ENCODE measurements around the gene BCAR3.

BCAR3 gene

GRCh38 chr1:93611668-93612067 is 70.0 kb downstream of the BCAR3 start:
- in situ Hi-C loops (cut with MboI; ENCODE audit: low pct_unique_long_range_greater_than_20kb, low sequenced_read_pairs, unreplicated experiment), result no loop called here
- TF ChIP-seq CTCF (IDR thresholded peaks at IDR 0.05; ENCODE audit: extremely low read depth, insufficient read depth, missing control alignments), result no peak

GRCh38 chr1:93609536-93609935 is 72.1 kb downstream of the BCAR3 start:
- in situ Hi-C loops (cut with MboI; ENCODE audit: low pct_unique_long_range_greater_than_20kb, low sequenced_read_pairs, unreplicated experiment), result no loop called here
- TF ChIP-seq CTCF (IDR thresholded peaks at IDR 0.05; ENCODE audit: extremely low read depth, insufficient read depth, missing control alignments), result no peak
- DNase-seq (ENCODE audit: low spot score), result no peak

More at GRCh38 chr1:93611668-93612067, 70.0 kb downstream of the BCAR3 start:
- no peak for DNase-seq (ENCODE audit: low spot score)

GRCh38 chr1:93608187-93609109 is 73.2 kb downstream of the BCAR3 start:
- in situ Hi-C loops (cut with MboI; ENCODE audit: low pct_unique_long_range_greater_than_20kb, low sequenced_read_pairs, unreplicated experiment), result no loop called here
- DNase-seq (ENCODE audit: low spot score), result no peak
- no peak for TF ChIP-seq CTCF (IDR thresholded peaks at IDR 0.05; ENCODE audit: extremely low read depth, insufficient read depth, missing control alignments)

GRCh38 chr1:93607814-93608186 is 73.8 kb downstream of the BCAR3 start:
- DNase-seq (ENCODE audit: low spot score), result peak; percentile 79
- in situ Hi-C loops (cut with MboI; ENCODE audit: low pct_unique_long_range_greater_than_20kb, low sequenced_read_pairs, unreplicated experiment), result no loop called here
- no peak for TF ChIP-seq CTCF (IDR thresholded peaks at IDR 0.05; ENCODE audit: extremely low read depth, insufficient read depth, missing control alignments)

- TF ChIP-seq CTCF (IDR thresholded peaks at IDR 0.05; ENCODE audit: extremely low read depth, insufficient read depth, missing control alignments), result no peak
- in situ Hi-C loops (cut with MboI; ENCODE audit: low pct_unique_long_range_greater_than_20kb, low sequenced_read_pairs, unreplicated experiment), result no loop called here
- no peak for DNase-seq (ENCODE audit: low spot score)
These were observed 75.7 kb downstream of the BCAR3 start for GRCh38 chr1:93605812-93606512.

- in situ Hi-C loops (cut with MboI; ENCODE audit: low pct_unique_long_range_greater_than_20kb, low sequenced_read_pairs, unreplicated experiment), result no loop called here
- no peak for DNase-seq (ENCODE audit: low spot score)
- no peak for TF ChIP-seq CTCF (IDR thresholded peaks at IDR 0.05; ENCODE audit: extremely low read depth, insufficient read depth, missing control alignments)
These were observed 76.5 kb downstream of the BCAR3 start for GRCh38 chr1:93605026-93605568.
